GM23248 (cell line): Measurements from ENCODE around the gene SLC16A3. TPM values are rescaled to one million over a fixed set of nuclear protein-coding genes. Genes with fewer than 3 reads are reported as not detected.

ENCODE experiments used
- DNase-seq: peaks from one replicate; pipeline ENCODE4 v3.0.0-alpha.2; 2015
- H2AFZ ChIP-seq: fragments of 200-600 bp; sonication (generic); 2 replicates; pipeline ENCODE4 v1.6.1; 2016; ENCODE audit warnings: antibody characterized with exemption
- H3F3A ChIP-seq: fragments of 200-600 bp; sonication (generic); 2 replicates; pipeline ENCODE4 v1.6.1; 2016; ENCODE audit warnings: mild to moderate bottlenecking, antibody characterized with exemption, mixed run types; ENCODE audit not compliant: insufficient read depth
- H3K27ac ChIP-seq: fragments of 200-600 bp; sonication (generic); 2 replicates; pipeline ENCODE4 v1.5.1; 2016; ENCODE audit warnings: mild to moderate bottlenecking
- H3K27me3 ChIP-seq: fragments of 200-600 bp; sonication (generic); replicated peaks from 2 replicates; pipeline ENCODE4 v1.6.1; 2016; ENCODE audit warnings: mild to moderate bottlenecking; ENCODE audit not compliant: insufficient read depth
- H3K36me3 ChIP-seq: fragments of 200-600 bp; sonication (generic); 2 replicates; pipeline ENCODE4 v1.6.1; 2016; ENCODE audit warnings: low read depth, mild to moderate bottlenecking
- H3K4me1 ChIP-seq: fragments of 200-600 bp; sonication (generic); 2 replicates; pipeline ENCODE4 v1.6.1; 2016; ENCODE audit warnings: mild to moderate bottlenecking; ENCODE audit not compliant: insufficient read depth
- H3K4me2 ChIP-seq: fragments of 200-600 bp; sonication (generic); one replicate; pipeline ENCODE4 v1.6.1; 2016; ENCODE audit warnings: mild to moderate bottlenecking; ENCODE audit not compliant: unreplicated experiment
- H3K4me3 ChIP-seq: fragments of 200-600 bp; sonication (generic); 2 replicates; pipeline ENCODE4 v1.5.1; 2016; ENCODE audit warnings: mild to moderate bottlenecking
- H3K79me2 ChIP-seq: fragments of 200-600 bp; sonication (generic); 2 replicates; pipeline ENCODE4 v1.6.1; 2016; ENCODE audit warnings: mild to moderate bottlenecking; ENCODE audit not compliant: insufficient read depth
- H3K9ac ChIP-seq: fragments of 200-600 bp; sonication (generic); 2 replicates; pipeline ENCODE4 v1.6.1; 2016; ENCODE audit warnings: mild to moderate bottlenecking
- H3K9me2 ChIP-seq: fragments of 200-600 bp; sonication (generic); 2 replicates; pipeline ENCODE4 v1.6.1; 2016; ENCODE audit warnings: mixed run types, mild to moderate bottlenecking, moderate library complexity; ENCODE audit not compliant: insufficient read depth
- H3K9me3 ChIP-seq: fragments of 200-600 bp; sonication (generic); one replicate; pipeline ENCODE4 v1.6.1; 2017; ENCODE audit warnings: low read depth
- H4K20me1 ChIP-seq: fragments of 200-600 bp; sonication (generic); 2 replicates; pipeline ENCODE4 v1.6.0; 2016; ENCODE audit not compliant: insufficient read depth
- EZH2 ChIP-seq: fragments of 200-600 bp; sonication (generic); IDR thresholded peaks from 2 replicates; pipeline ENCODE4 v1.6.1; 2018; ENCODE audit warnings: antibody characterized with exemption, mild to moderate bottlenecking; ENCODE audit not compliant: insufficient read depth, poor library complexity, severe bottlenecking
- EZH2phosphoT487 ChIP-seq: fragments of 200-600 bp; sonication (generic); IDR thresholded peaks from 2 replicates; pipeline ENCODE4 v1.6.1; 2018; ENCODE audit warnings: antibody characterized with exemption, moderate library complexity, mild to moderate bottlenecking, low read depth; ENCODE audit not compliant: insufficient read depth
- WGBS, 2 experiments: methylation state at CpG; one replicate each; pipeline ENCODE4 v1.1.6; 2015 to 2017; ENCODE audit warnings: low lambda C conversion rate in 2 of 2, low coverage in 1 of 2; ENCODE audit errors: missing lambda C conversion rate in 2 of 2; 5-methylcytosine and 5-hydroxymethylcytosine counted together
- in situ Hi-C: fragments of 300-500 bp; cut with MboI; formaldehyde crosslinking; loops from 2 replicates; pipeline ENCODE4 v1.15.0; 2020
- polyA plus RNA-seq: library from polyadenylated mRNA; unstranded; fragments of >200 nt; fragmentation: Nextera tagmentation; extraction: Ambion mirVana; gene quantifications from 2 replicates; pipeline ENCODE4 v1.2.1, GENCODE V29; 2016
- total RNA-seq: library from RNA; depleted of rRNA; stranded (reverse); fragments of >200 nt; shearing (Covaris generic); gene quantifications from 2 replicates; pipeline ENCODE4 v1.2.3, GENCODE V29; 2014; rRNA removed

Gene SLC16A3
- total RNA-seq: 550 and 595 TPM in 2 replicates
- polyA plus RNA-seq: 95.5 and 97.7 TPM in 2 replicates

DNA sequence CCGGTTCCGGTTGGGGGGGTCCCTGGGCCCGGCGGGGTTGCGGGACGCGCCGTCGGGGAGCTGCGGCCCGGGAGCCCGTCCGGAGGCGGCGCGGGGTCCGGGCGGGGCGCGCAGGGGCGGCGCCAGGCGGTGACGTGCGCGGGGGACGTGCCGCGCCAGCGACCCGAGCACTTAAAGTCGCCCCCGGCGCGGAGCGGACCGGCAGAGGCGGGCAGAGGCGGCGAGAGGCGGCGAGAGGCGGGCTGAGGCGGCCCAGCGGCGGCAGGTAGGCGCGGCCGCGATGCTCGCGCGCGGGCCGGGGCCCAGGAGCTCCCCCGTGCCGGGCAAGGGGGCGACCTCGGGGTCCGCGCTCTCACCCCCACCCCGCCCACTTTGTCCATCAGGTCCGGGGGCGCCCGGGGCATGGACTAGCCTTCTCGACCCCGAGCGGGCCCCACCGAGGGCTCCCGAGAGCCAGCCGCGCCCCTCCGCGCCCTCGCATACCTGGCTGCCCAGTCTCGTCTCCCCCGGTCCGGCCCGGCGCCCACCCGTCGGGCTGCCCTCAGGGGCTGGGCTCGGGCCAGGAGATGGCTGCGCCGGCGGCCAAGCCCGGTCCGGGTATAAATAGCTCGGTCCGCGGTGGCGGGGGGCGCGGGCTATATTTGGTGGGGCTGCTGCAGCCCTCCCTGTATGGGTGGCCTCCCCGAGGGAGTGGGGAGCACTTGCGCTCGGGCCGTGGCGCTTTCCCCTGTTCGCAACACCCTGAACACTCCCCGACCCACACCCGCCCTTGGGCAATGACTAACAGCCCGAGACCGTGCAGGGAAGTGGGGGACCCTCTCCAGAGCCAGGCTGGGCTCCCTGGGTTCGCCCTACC is at the start of gene SLC16A3:
TSS of gene SLC16A3 (plus strand) at position 201 of the 856 bp plus-strand sequence. CDS start 6,967 bp downstream, outside the sequence.
- no peaks in the 10 kb centered on the region for H3K9me2 ChIP-seq
- H3K36me3 ChIP-seq: no peaks in the 10 kb centered on the region
- in situ Hi-C loops: no loop called here
- WGBS, 2 experiments: 7 to 13% methylated on average over 34 to 63 of the region's 105 CpGs
- peak within 1 kb of the TSS; percentile 98 for H3K4me3 ChIP-seq
- peak within 1 kb of the TSS; percentile 65 for H2AFZ ChIP-seq
- H3K9me3 ChIP-seq: no peaks in the 10 kb centered on the region
- no peaks in the 10 kb centered on the region for H3F3A ChIP-seq
- no peaks in the 10 kb centered on the region for H3K27me3 ChIP-seq
- H3K4me2 ChIP-seq: peak within 1 kb of the TSS; percentile 77
- DNase-seq: peak; percentile 90
- peaks cover 50% of the 10 kb centered on the region for H3K79me2 ChIP-seq
- H3K9ac ChIP-seq: peak within 1 kb of the TSS; percentile 94
- TF ChIP-seq EZH2 (no peak), EZH2phosphoT487 (no peak)
- H4K20me1 ChIP-seq: no peaks in the 10 kb centered on the region
- H3K4me1 ChIP-seq: peaks cover 3% of the 10 kb centered on the region
- peak within 1 kb of the TSS; percentile 71 for H3K27ac ChIP-seq

DNA sequence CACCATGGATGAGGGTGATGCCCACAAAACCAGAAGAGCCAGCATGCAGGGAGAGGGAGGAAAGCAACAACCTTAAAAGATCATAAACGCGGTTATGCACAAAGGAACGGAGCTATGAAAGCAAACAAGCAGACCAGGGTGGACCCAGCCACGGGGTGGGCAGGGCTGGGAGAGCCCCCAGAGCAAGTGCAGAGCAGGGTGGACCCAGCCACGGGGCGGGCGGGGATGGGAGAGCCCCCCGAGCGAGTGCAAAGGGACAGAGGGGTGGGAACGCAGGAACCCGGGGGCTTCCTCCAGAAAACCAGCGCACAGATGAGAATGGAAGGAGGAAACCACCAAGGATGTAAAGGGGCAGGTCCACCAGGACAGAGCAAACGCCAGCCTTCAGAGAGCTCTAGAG is 49.4 kb upstream of the SLC16A3 start:
- Histone ChIP-seq H3K9ac (no peak overlapping the region), H3K27me3 (no peaks in the 10 kb centered on the region), H3K9me2 (no peaks in the 10 kb centered on the region), H3K4me2 (no peak overlapping the region), H3K79me2 (no peaks in the 10 kb centered on the region), H3K27ac (no peak overlapping the region), H3K4me1 (no peaks in the 10 kb centered on the region), H3F3A (no peaks in the 10 kb centered on the region), H3K4me3 (no peak overlapping the region), H3K36me3 (no peaks in the 10 kb centered on the region), H2AFZ (no peak overlapping the region), H4K20me1 (no peaks in the 10 kb centered on the region), H3K9me3 (no peaks in the 10 kb centered on the region)
- WGBS, 2 experiments: 85 to 91% methylated on average over 4 to 13 of the region's 13 CpGs
- DNase-seq: no peak
- TF ChIP-seq EZH2: no peak
- TF ChIP-seq EZH2phosphoT487: no peak
- in situ Hi-C loops: no loop called here

DNA sequence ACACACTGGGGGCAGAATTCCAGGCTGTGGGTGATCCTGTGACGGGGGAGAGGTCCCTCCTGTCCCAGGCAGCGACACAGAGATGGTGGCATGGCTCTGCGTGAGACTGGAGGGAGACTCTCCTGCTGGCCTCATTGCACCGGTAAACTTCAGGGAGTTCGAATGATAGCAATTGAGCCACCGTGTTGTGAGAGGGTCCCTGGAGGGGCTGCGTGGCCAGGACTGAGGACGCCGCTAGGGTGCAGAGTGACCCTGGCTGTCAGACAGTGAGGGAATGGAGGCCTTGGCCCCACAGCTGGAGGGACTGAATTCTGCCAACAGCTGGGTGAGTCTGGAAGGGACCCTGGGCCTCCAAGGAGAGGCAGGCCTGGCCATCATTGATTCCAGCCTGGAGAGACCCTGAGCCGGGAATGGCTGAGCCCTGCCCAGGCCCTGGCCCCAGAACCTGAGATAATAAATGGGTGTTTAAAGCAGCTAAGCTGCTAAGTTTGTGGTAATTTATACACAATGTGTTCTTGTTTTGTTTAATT is 48.8 kb upstream of the SLC16A3 start:
- Histone ChIP-seq H3K79me2 (no peaks in the 10 kb centered on the region), H3K36me3 (no peaks in the 10 kb centered on the region), H3K4me1 (no peaks in the 10 kb centered on the region), H4K20me1 (no peaks in the 10 kb centered on the region), H3K9ac (no peak overlapping the region), H3K27me3 (no peaks in the 10 kb centered on the region), H3K9me3 (no peaks in the 10 kb centered on the region), H3K9me2 (no peaks in the 10 kb centered on the region), H3K4me2 (no peak overlapping the region), H3F3A (no peaks in the 10 kb centered on the region), H3K4me3 (no peak overlapping the region), H2AFZ (no peak overlapping the region), H3K27ac (no peak overlapping the region)
- no peak for TF ChIP-seq EZH2phosphoT487
- no peak for TF ChIP-seq EZH2
- WGBS, 2 experiments: 89% methylated on average over 10 of the region's 10 CpGs
- in situ Hi-C loops: no loop called here
- DNase-seq: no peak

DNA sequence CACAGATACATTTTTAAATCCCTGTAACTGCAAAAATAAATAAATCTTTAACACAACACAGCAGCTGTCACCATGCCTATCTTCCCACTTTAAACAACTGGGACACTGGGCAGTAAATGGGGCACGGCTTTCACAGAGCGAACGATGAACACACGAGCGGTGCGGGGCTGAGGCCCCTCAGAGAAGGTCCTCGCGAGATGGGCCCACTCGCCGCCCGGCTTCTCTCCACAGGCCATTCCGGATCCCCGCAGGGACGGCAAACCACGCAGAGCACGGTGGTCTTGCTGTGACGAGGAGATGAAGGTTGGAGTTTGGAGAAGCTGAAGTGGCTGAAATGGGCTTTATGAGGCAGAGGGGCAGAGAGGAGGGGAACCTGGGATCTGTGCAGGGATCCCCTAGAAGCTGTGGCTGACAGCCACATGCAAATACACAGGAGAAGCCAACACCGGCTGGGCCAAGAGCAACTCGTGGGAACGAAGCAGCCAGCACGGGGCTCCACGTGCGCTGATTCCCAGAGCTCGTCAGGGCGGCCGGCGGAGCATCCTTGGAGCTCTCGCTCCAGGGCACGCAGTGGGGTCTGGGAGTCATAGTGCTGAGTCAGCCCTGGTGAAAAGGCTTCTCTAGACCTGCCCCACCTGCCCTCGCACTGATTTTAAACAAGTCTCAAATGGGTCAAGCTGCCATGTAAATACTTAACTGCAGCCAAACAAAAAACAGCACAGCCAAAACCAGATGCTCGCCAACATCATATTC is 47.9 kb upstream of the SLC16A3 start:
- TF ChIP-seq EZH2 (no peak), EZH2phosphoT487 (no peak)
- Histone ChIP-seq H3K4me1 (no peaks in the 10 kb centered on the region), H3K79me2 (no peaks in the 10 kb centered on the region), H3K27ac (no peak overlapping the region), H3F3A (no peaks in the 10 kb centered on the region), H2AFZ (no peak overlapping the region), H3K4me3 (no peak overlapping the region), H3K36me3 (no peaks in the 10 kb centered on the region), H3K9me2 (no peaks in the 10 kb centered on the region), H3K9me3 (no peaks in the 10 kb centered on the region), H4K20me1 (no peaks in the 10 kb centered on the region), H3K9ac (no peak overlapping the region), H3K27me3 (no peaks in the 10 kb centered on the region), H3K4me2 (no peak overlapping the region)
- in situ Hi-C loops: no loop called here
- WGBS, 2 experiments: 92 to 94% methylated on average over 28 to 31 of the region's 31 CpGs
- DNase-seq: no peak
